Activated naive CD8-positive, alpha-beta T cell treated with anti-CD3 and anti-CD28 coated beads for 36 hours (primary cell): ENCODE measurements around the gene HKDC1. TPM values are rescaled to one million over a fixed set of nuclear protein-coding genes. Genes with fewer than 3 reads are reported as not detected.

Source experiments
- DNase-seq: peaks from one replicate; pipeline ENCODE4 v3.0.0; 2021
- H3K27ac Mint-ChIP-seq: one replicate; pipeline ENCODE4 v1.8.0; 2022; ENCODE audit warnings: mild to moderate bottlenecking, moderate library complexity, mixed read lengths
- H3K27me3 Mint-ChIP-seq: one replicate; pipeline ENCODE4 v1.8.0; 2022; ENCODE audit warnings: mild to moderate bottlenecking, mixed read lengths
- H3K36me3 Mint-ChIP-seq: one replicate; pipeline ENCODE4 v1.8.0; 2021; ENCODE audit warnings: mild to moderate bottlenecking, mixed read lengths
- H3K4me1 Mint-ChIP-seq: one replicate; pipeline ENCODE4 v1.8.0; 2021; ENCODE audit warnings: mixed read lengths
- H3K4me3 Mint-ChIP-seq: one replicate; pipeline ENCODE4 v1.8.0; 2022; ENCODE audit warnings: mild to moderate bottlenecking, moderate library complexity, mixed read lengths
- H3K9me3 Mint-ChIP-seq: one replicate; pipeline ENCODE4 v1.8.0; 2022; ENCODE audit warnings: mixed read lengths
- total RNA-seq, 2 experiments: library from RNA; stranded (reverse); gene quantifications; one replicate each; pipeline ENCODE4 v1.2.3, GENCODE V29; 2021

Gene HKDC1
- total RNA-seq, 2 experiments from 2014 or later = 0.28 TPM; not detected in 1

DNA sequence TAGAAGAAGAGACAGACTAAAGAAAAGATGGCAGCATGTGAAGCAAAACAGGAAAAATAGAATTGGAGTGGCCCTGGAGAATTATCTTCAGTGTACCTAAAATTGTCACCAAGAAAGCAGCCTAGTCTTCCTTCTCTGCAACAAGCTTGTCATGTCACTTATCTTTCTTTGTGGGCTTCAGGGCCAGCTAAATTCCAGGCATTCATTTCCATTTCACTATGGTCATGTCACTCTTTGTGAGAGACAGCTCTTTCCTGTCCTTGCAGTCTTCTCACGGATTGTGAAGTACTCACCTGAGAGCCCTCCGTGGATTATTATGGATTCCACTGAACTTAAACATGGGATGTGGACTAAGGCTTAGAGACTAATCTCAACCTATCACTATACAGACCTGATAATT is 9.0 kb upstream of the HKDC1 start:
- DNase-seq = no peak
- Mint-ChIP-seq H3K36me3 (peaks cover 9% of the 10 kb centered on the region), H3K4me1 (peaks cover 27% of the 10 kb centered on the region), H3K27ac (no peak overlapping the region), H3K9me3 (no peaks in the 10 kb centered on the region), H3K4me3 (no peak overlapping the region), H3K27me3 (no peaks in the 10 kb centered on the region)

GRCh38 chr10:69211524-69211923 is 8.6 kb upstream of the HKDC1 start:
- peaks cover 9% of the 10 kb centered on the region for H3K36me3 Mint-ChIP-seq
- DNase-seq = no peak
- H3K27me3 Mint-ChIP-seq = peaks cover under 1% of the 10 kb centered on the region
- no peaks in the 10 kb centered on the region for H3K9me3 Mint-ChIP-seq
- peaks cover 31% of the 10 kb centered on the region for H3K4me1 Mint-ChIP-seq
- no peak overlapping the region for H3K4me3 Mint-ChIP-seq
- H3K27ac Mint-ChIP-seq = no peak overlapping the region

GRCh38 chr10:69213591-69214311 is 6.4 kb upstream of the HKDC1 start:
- no peaks in the 10 kb centered on the region for H3K36me3 Mint-ChIP-seq
- H3K27me3 Mint-ChIP-seq = peaks cover 5% of the 10 kb centered on the region
- peaks cover 31% of the 10 kb centered on the region for H3K4me1 Mint-ChIP-seq
- no peaks in the 10 kb centered on the region for H3K9me3 Mint-ChIP-seq
- no peak for DNase-seq
- H3K4me3 Mint-ChIP-seq = no peak overlapping the region
- H3K27ac Mint-ChIP-seq = no peak overlapping the region

- Mint-ChIP-seq H3K9me3 (no peaks in the 10 kb centered on the region), H3K36me3 (no peaks in the 10 kb centered on the region), H3K27ac (no peak overlapping the region), H3K4me1 (peaks cover 28% of the 10 kb centered on the region), H3K27me3 (peaks cover 5% of the 10 kb centered on the region), H3K4me3 (no peak overlapping the region)
- DNase-seq = no peak
These were observed 5.4 kb upstream of the HKDC1 start for GRCh38 chr10:69214666-69215131.

DNA sequence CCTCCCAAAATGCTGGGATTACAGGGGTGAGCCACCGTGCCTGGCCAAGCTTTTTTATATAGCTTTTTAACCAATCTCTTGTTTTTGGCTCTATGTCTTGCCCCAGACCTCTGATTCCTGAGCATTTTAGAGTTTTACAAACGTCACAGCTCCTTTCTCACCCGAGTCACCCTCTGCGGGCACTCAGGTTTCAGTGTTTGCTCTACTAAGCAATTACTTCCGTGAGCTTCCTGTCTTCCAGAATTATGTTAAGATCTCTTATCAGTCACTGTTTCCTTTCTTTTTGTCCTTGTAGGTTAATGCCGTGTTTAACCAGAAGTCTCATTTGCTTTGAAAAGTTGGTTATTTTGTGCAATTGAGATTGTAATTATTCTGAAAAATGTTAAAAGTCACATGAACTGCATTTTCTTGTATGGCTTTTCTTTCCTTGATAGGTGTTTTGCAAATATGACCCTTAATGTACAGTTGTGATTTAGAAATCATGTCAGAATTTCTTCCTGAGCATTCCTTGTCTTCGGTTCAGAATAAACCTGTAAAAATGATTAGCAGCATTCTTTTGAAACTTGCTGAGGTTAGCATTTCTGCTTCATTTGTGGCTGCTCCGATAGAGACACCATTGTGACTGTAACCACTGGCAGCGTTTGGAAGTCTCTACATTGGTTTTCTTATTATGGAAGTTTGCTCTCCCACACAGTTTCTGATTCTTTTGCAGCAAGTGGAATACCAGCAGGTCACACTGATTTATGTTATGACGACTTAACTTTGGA is 4.5 kb upstream of the HKDC1 start:
- Mint-ChIP-seq H3K4me3 (peak overlapping the region; percentile 53), H3K27ac (peak overlapping the region; percentile 39), H3K9me3 (no peaks in the 10 kb centered on the region), H3K36me3 (no peaks in the 10 kb centered on the region), H3K27me3 (peaks cover 5% of the 10 kb centered on the region), H3K4me1 (peaks cover 23% of the 10 kb centered on the region)
- peak; percentile 29 for DNase-seq

DNA sequence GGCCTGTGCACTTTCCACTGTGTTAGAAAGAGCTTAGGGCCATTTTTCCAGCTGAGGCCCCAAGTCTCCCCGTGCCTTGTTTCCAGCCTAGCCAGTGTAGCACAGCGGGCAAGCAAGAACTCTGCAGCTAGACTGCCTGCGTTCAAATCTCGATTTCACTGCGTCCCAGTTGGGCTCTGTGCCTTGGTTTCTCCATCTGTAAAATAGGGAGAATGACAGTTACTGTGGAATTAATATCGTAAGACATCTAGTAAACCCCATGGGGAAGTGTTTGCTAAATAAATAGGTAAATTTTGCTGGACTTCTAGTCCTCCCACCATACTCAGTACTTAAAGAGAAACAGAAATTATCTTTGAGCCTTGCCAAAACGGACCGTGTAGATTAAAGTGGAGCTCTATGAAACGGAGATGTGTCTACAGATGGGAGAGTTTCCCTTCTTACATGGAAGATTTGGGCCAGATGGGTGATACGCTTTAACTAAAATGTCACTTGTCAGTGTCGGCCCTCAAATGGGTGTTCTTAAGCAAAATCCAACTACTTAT is 3.5 kb upstream of the HKDC1 start:
- H3K27me3 Mint-ChIP-seq = peaks cover 5% of the 10 kb centered on the region
- no peaks in the 10 kb centered on the region for H3K36me3 Mint-ChIP-seq
- no peak for DNase-seq
- no peak overlapping the region for H3K4me3 Mint-ChIP-seq
- H3K9me3 Mint-ChIP-seq = no peaks in the 10 kb centered on the region
- peaks cover 26% of the 10 kb centered on the region for H3K4me1 Mint-ChIP-seq
- no peak overlapping the region for H3K27ac Mint-ChIP-seq

- Mint-ChIP-seq H3K4me1 (peaks cover 30% of the 10 kb centered on the region), H3K9me3 (no peaks in the 10 kb centered on the region), H3K4me3 (no peak overlapping the region), H3K27ac (no peak overlapping the region), H3K27me3 (peaks cover 5% of the 10 kb centered on the region), H3K36me3 (no peaks in the 10 kb centered on the region)
- no peak for DNase-seq
These were observed 2.9 kb upstream of the HKDC1 start for GRCh38 chr10:69217119-69217754.

GRCh38 chr10:69218831-69219230 is 1.3 kb upstream of the HKDC1 start:
- Mint-ChIP-seq H3K36me3 (no peaks in the 10 kb centered on the region), H3K4me1 (peaks cover 40% of the 10 kb centered on the region), H3K27me3 (peaks cover 5% of the 10 kb centered on the region), H3K9me3 (no peaks in the 10 kb centered on the region), H3K27ac (no peak overlapping the region), H3K4me3 (no peak overlapping the region)
- DNase-seq = no peak

DNA sequence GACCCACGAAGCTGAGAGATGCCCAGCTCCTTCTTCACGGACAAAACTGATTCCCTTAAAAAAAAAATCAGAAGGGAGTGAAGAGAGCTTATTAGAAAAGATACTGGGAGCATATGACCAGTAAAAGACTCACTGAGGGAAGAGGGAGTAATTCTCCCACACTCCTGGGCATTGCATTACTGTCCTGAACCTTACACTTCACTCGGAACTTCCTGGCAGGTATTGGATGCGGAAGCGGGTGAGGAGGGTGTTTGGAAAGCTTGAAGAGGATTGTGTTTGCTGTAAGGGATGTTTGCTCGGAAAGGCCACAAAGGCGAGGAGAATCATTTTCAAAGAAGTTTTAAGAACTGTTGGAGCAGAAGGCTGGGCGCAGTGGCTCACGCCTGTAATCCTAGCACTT is 375 bp downstream of the HKDC1 start:
- Mint-ChIP-seq H3K9me3 (no peaks in the 10 kb centered on the region), H3K27me3 (peaks cover 5% of the 10 kb centered on the region), H3K4me1 (peaks cover 37% of the 10 kb centered on the region), H3K36me3 (no peaks in the 10 kb centered on the region), H3K4me3 (no peak overlapping the region), H3K27ac (no peak overlapping the region)
- no peak for DNase-seq

GRCh38 chr10:69222157-69223027 is 2.3 kb downstream of the HKDC1 start:
- peak overlapping the region; percentile 62 for H3K4me3 Mint-ChIP-seq
- H3K9me3 Mint-ChIP-seq = no peaks in the 10 kb centered on the region
- H3K4me1 Mint-ChIP-seq = peaks cover 29% of the 10 kb centered on the region
- H3K36me3 Mint-ChIP-seq = no peaks in the 10 kb centered on the region
- peak; percentile 85 for DNase-seq
- no peaks in the 10 kb centered on the region for H3K27me3 Mint-ChIP-seq
- H3K27ac Mint-ChIP-seq = peak overlapping the region; percentile 85

DNA sequence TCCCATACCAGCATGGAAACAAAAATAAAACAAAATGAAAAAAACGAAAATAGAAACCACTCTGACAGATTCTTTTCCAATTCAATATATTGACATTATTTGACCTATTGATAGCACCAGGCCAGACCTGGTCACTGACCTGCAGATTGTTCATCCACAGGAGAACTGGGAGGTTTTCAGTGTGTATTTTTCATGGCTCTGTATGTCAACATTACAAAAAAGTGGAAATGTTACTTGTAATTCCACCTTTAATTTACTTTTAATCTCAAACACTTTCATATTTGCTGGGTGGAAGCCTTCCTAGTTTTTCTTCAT is 2.9 kb downstream of the HKDC1 start:
- no peak for DNase-seq
- no peaks in the 10 kb centered on the region for H3K9me3 Mint-ChIP-seq
- peaks cover 35% of the 10 kb centered on the region for H3K4me1 Mint-ChIP-seq
- H3K27me3 Mint-ChIP-seq = no peaks in the 10 kb centered on the region
- H3K4me3 Mint-ChIP-seq = peak overlapping the region; percentile 62
- no peaks in the 10 kb centered on the region for H3K36me3 Mint-ChIP-seq
- H3K27ac Mint-ChIP-seq = peak overlapping the region; percentile 85

DNA sequence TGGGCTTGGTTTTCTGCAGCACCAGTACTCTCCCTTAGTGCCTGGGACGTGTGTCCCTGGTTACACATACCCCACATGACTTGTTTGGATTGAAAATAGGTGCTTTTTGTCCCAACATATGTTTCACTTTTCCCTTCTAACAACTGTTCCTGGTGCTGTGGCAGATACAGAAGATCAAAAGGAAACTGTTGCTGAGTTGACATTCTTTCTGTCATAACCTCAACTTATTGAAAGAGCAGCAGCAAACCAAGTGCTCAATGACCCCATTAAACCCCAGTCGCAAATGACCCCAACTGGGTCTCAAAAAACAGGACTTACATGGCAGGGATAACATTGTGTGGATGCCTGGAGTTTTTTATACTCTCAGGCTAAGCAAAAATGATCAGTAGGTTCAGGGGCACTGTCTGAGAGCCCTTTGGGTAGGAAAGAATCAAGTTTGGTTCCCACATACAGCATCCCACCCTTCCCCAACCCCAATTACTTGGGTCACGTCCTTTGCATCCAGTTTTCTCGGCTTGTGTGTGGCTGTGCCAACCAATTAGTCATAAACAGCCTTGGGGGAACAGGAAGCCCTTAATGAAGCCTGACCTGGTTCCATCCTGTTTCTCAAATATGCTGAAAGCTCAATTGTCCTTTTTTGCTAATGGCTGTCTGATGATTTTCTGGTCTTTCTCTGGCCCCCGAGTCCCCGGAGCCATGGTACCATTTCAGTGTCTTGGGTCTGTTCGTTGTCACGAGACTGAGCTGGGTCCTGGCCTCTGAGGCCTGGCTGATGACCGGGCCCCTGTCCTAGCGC is 4.9 kb downstream of the HKDC1 start:
- Mint-ChIP-seq H3K27me3 (no peaks in the 10 kb centered on the region), H3K27ac (no peak overlapping the region), H3K9me3 (no peaks in the 10 kb centered on the region), H3K4me3 (no peak overlapping the region), H3K4me1 (peaks cover 55% of the 10 kb centered on the region), H3K36me3 (no peaks in the 10 kb centered on the region)
- DNase-seq = no peak

DNA sequence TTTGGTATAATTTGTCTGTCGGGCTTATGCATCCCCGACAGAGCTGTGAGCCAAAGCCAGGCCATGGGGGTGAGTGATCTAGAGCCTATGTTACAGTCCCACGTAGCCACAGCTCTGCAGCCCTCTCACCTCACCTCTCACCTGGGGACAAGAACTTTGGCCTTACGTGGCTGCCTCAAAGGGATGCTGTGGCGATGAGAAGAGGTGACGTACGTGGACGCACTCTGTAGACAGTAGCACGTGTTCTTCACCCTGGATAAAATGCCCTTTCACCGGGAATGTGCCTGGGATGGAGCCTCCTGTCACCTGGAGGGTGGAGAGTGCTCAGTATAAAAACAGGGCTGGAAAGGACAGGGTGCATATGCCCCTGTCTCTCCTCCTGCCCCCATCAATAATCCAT is 5.5 kb downstream of the HKDC1 start:
- Mint-ChIP-seq H3K4me3 (no peak overlapping the region), H3K4me1 (peaks cover 55% of the 10 kb centered on the region), H3K9me3 (no peaks in the 10 kb centered on the region), H3K27me3 (no peaks in the 10 kb centered on the region), H3K27ac (no peak overlapping the region), H3K36me3 (no peaks in the 10 kb centered on the region)
- no peak for DNase-seq

DNA sequence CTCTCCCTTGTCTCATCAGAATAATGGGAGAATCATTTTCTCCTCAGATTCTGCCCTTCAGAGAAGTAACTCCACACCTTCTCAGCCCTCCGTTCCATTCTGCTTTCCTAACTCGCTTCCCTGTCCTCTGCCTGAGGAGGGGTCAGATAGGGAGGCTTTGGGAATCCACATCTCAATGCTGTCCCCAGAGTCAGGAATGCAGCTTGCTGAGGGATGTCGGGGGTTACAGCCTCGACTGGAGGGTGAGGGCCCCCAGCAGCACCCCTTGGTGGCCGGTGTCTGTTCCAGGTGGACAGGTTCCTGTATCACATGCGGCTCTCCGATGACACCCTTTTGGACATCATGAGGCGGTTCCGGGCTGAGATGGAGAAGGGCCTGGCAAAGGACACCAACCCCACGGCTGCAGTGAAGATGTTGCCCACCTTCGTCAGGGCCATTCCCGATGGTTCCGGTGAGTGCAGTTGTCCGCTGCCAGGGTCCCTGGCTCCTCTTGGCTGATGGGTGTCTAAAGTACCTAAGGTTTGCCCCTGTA is 6.9 kb downstream of the HKDC1 start:
- H3K4me3 Mint-ChIP-seq = no peak overlapping the region
- no peaks in the 10 kb centered on the region for H3K9me3 Mint-ChIP-seq
- no peak for DNase-seq
- peaks cover 49% of the 10 kb centered on the region for H3K4me1 Mint-ChIP-seq
- H3K36me3 Mint-ChIP-seq = no peaks in the 10 kb centered on the region
- H3K27me3 Mint-ChIP-seq = no peaks in the 10 kb centered on the region
- no peak overlapping the region for H3K27ac Mint-ChIP-seq
